ENCODE results near the gene PGP. TPM values are rescaled to one million over a fixed set of nuclear protein-coding genes. Genes with fewer than 3 reads are reported as not detected.
A peak's percentile ranks its signal among the peaks of the same experiment; 100 is the strongest.
"Not testable (repeated sequence)": the region's sequence is repeated elsewhere in the genome, so short reads cannot be mapped to it uniquely, and the experiment has no call there.

Gene PGP
- polyA plus RNA-seq (2013, experiment 1 of 2; ENCODE audit: insufficient read length) = 7.8 TPM
- polyA plus RNA-seq (2013, experiment 2 of 2; ENCODE audit: insufficient read length) = 7.8 TPM

GRCh38 chr16:2214719-2214968 is at the start of gene PGP:
Gene PGP, minus strand, starts transcription at chr16:2214840. Its CDS starts 63 bp downstream, at chr16:2214777.
- no peak for DNase-seq

GRCh38 chr16:2263026-2263425 is 48.4 kb upstream of the PGP start:
- DNase-seq = not testable (repeated sequence)

GRCh38 chr16:2260250-2260649 is 45.6 kb upstream of the PGP start:
- no peak for DNase-seq

GRCh38 chr16:2258530-2258929 is 43.9 kb upstream of the PGP start:
- not testable (repeated sequence) for DNase-seq

- DNase-seq = no peak
Measured at GRCh38 chr16:2257726-2258125, 43.1 kb upstream of the PGP start.

GRCh38 chr16:2256531-2257140 is 42.0 kb upstream of the PGP start:
- DNase-seq = no peak

GRCh38 chr16:2253293-2253692 is 38.7 kb upstream of the PGP start:
- DNase-seq = no peak

- DNase-seq = no peak
Measured at GRCh38 chr16:2252806-2253148, 38.1 kb upstream of the PGP start.

- peak; percentile 94 for DNase-seq
Measured at GRCh38 chr16:2251296-2252111, 36.9 kb upstream of the PGP start, which contains the start of gene ECI1. Gene ECI1, minus strand, starts transcription at chr16:2251587. Its CDS starts 21 bp downstream, at chr16:2251566.

- DNase-seq = peak; percentile 22
Measured at GRCh38 chr16:2250652-2251295, 36.1 kb upstream of the PGP start.

GRCh38 chr16:2246301-2246885 is 31.8 kb upstream of the PGP start:
- no peak for DNase-seq

- no peak for DNase-seq
Measured at GRCh38 chr16:2244926-2245795, 30.5 kb upstream of the PGP start.

GRCh38 chr16:2244301-2244700 is 29.7 kb upstream of the PGP start:
- DNase-seq = no peak

- no peak for DNase-seq
Measured at GRCh38 chr16:2243781-2244180, 29.1 kb upstream of the PGP start.

GRCh38 chr16:2243031-2243528 is 28.4 kb upstream of the PGP start:
- no peak for DNase-seq

- DNase-seq = no peak
Measured at GRCh38 chr16:2242598-2242997, 28.0 kb upstream of the PGP start.

GRCh38 chr16:2240331-2240730 is 25.7 kb upstream of the PGP start:
- DNase-seq = not testable (repeated sequence)

GRCh38 chr16:2238838-2239675 is 24.4 kb upstream of the PGP start:
- DNase-seq = no peak

GRCh38 chr16:2238150-2238837 is 23.7 kb upstream of the PGP start:
- DNase-seq = no peak

- DNase-seq = no peak
Measured at GRCh38 chr16:2237493-2238149, 23.0 kb upstream of the PGP start.

Measured in fibroblast of skin of scalp (primary cell).